ENCODE measurements around the gene UMPS. TPM values are rescaled to one million over a fixed set of nuclear protein-coding genes. Genes with fewer than 3 reads are reported as not detected.
A peak's percentile ranks its signal among the peaks of the same experiment; 100 is the strongest.
"Not testable (repeated sequence)": the region's sequence is repeated elsewhere in the genome, so short reads cannot be mapped to it uniquely, and the experiment has no call there.

Gene UMPS
- total RNA-seq, 1 experiment from 2014 or later: 35.9 TPM

GRCh38 chr3:124707223-124707622 lies 23.0 kb upstream of the UMPS start:
- DNase-seq (ENCODE audit: low read depth): not testable (repeated sequence)

GRCh38 chr3:124707656-124708062 lies 22.6 kb upstream of the UMPS start:
- DNase-seq (ENCODE audit: low read depth): peak; percentile 72

GRCh38 chr3:124714223-124714853 lies 15.9 kb upstream of the UMPS start:
- DNase-seq (ENCODE audit: low read depth): no peak

- DNase-seq (ENCODE audit: low read depth): no peak
These were observed 7.7 kb upstream of the UMPS start for GRCh38 chr3:124722589-124722988.

GRCh38 chr3:124730941-124731297 lies 667 bp downstream of the UMPS start:
- DNase-seq (ENCODE audit: low read depth): no peak

GRCh38 chr3:124731760-124732159 lies 1.5 kb downstream of the UMPS start:
- DNase-seq (ENCODE audit: low read depth): no peak

- DNase-seq (ENCODE audit: low read depth): no peak
These were observed 10.8 kb downstream of the UMPS start for GRCh38 chr3:124741027-124741426.

GRCh38 chr3:124745756-124746155 lies 15.5 kb downstream of the UMPS start:
- no peak for DNase-seq (ENCODE audit: low read depth)

- DNase-seq (ENCODE audit: low read depth): no peak
These were observed 17.1 kb downstream of the UMPS start for GRCh38 chr3:124747111-124747981.

- no peak for DNase-seq (ENCODE audit: low read depth)
These were observed 18.4 kb downstream of the UMPS start for GRCh38 chr3:124748560-124749198.

- not testable (repeated sequence) for DNase-seq (ENCODE audit: low read depth)
These were observed 19.6 kb downstream of the UMPS start for GRCh38 chr3:124749877-124750276.

- no peak for DNase-seq (ENCODE audit: low read depth)
These were observed 21.2 kb downstream of the UMPS start for GRCh38 chr3:124751501-124751900.

- no peak for DNase-seq (ENCODE audit: low read depth)
These were observed 21.8 kb downstream of the UMPS start for GRCh38 chr3:124752051-124752450.

- DNase-seq (ENCODE audit: low read depth): not testable (repeated sequence)
These were observed 27.7 kb downstream of the UMPS start for GRCh38 chr3:124757926-124758325.

- DNase-seq (ENCODE audit: low read depth): no peak
These were observed 28.8 kb downstream of the UMPS start for GRCh38 chr3:124758851-124759635.

GRCh38 chr3:124759666-124760401 lies 29.6 kb downstream of the UMPS start:
- no peak for DNase-seq (ENCODE audit: low read depth)

GRCh38 chr3:124760601-124761000 lies 30.3 kb downstream of the UMPS start:
- DNase-seq (ENCODE audit: low read depth): peak; percentile 56

GRCh38 chr3:124761250-124761796 lies 31.1 kb downstream of the UMPS start:
- DNase-seq (ENCODE audit: low read depth): peak; percentile 82

GRCh38 chr3:124761935-124762660 lies 31.8 kb downstream of the UMPS start:
- DNase-seq (ENCODE audit: low read depth): no peak

- DNase-seq (ENCODE audit: low read depth): no peak
These were observed 32.4 kb downstream of the UMPS start for GRCh38 chr3:124762661-124763011.
